Measurements from ENCODE around the gene EVPL. TPM values are rescaled to one million over a fixed set of nuclear protein-coding genes. Genes with fewer than 3 reads are reported as not detected.

Gene EVPL
- total and polyA plus RNA-seq, 10 of the 15 experiments (the other 5 are each of a cell fraction or from before 2014, with no cell fraction given), result 0.03 TPM; not detected in 9

DNA sequence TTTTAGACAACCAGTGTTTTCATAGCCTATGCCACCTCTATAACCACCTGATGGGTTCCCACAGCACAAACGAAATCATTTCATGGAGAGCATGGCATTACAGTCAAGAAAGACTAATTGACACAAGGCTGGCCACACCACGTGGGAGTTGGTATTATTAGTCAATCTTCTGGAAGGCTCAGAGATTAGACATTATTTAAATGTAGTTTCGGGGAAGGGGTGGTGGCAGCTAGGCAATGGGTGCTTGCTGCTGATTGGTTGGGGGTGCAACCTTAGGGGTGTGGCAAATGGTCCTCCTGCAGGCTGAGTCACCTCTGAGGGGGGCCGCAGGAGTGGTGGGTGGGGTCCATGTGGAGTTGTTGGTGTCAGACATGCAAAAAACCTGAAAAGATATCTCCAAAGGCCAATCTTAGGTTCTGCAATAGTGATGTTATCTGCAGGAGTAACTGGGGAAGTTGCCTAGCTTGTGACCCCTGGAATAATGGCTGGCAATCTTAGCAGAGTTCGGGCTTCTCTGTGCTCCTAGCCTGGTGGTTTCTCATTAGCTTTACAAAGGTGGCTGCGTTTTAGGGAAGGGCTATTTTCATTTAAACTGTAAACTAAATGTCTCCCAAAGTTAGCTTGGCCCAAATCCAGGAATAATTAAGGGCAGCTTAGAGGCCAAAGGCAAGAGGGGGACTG is 43.5 kb downstream of the EVPL start:
- TF ChIP-seq NFIC (IDR thresholded peaks at IDR 0.05; ENCODE audit: low read depth, low read length) (no peak), RUNX3 (IDR thresholded peaks at IDR 0.05; ENCODE audit: low read length) (no peak), GABPA (IDR thresholded peaks at IDR 0.05; ENCODE audit: low read depth) (no peak), ZNF207 (IDR thresholded peaks at IDR 0.05; ENCODE audit: borderline replicate concordance) (no peak), CHD4 (IDR thresholded peaks at IDR 0.05) (no peak), ZNF622 (IDR thresholded peaks at IDR 0.05) (no peak), PAX8 (IDR thresholded peaks at IDR 0.05) (no peak), TCF3 (IDR thresholded peaks at IDR 0.05; ENCODE audit: borderline replicate concordance, insufficient read depth, low read depth, low read length) (no peak), TARDBP (IDR thresholded peaks at IDR 0.05; ENCODE audit: borderline replicate concordance) (no peak)
- TF ChIP-seq, protein P1, sequence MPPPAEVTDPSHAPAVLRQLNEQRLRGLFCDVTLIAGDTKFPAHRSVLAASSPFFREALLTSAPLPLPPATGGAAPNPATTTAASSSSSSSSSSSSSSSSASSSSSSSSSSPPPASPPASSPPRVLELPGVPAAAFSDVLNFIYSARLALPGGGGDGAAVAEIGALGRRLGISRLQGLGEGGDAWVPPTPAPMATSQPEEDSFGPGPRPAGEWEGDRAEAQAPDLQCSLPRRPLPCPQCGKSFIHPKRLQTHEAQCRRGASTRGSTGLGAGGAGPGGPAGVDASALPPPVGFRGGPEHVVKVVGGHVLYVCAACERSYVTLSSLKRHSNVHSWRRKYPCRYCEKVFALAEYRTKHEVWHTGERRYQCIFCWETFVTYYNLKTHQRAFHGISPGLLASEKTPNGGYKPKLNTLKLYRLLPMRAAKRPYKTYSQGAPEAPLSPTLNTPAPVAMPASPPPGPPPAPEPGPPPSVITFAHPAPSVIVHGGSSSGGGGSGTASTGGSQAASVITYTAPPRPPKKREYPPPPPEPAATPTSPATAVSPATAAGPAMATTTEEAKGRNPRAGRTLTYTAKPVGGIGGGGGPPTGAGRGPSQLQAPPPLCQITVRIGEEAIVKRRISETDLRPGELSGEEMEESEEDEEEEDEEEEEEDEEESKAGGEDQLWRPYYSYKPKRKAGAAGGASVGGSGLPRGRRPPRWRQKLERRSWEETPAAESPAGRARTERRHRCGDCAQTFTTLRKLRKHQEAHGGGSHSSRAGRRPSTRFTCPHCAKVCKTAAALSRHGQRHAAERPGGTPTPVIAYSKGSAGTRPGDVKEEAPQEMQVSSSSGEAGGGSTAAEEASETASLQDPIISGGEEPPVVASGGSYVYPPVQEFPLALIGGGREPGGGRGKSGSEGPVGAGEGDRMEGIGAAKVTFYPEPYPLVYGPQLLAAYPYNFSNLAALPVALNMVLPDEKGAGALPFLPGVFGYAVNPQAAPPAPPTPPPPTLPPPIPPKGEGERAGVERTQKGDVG (CRISPR knock-in tag; IDR thresholded peaks at IDR 0.05), result no peak
- TF ChIP-seq, protein P2, sequence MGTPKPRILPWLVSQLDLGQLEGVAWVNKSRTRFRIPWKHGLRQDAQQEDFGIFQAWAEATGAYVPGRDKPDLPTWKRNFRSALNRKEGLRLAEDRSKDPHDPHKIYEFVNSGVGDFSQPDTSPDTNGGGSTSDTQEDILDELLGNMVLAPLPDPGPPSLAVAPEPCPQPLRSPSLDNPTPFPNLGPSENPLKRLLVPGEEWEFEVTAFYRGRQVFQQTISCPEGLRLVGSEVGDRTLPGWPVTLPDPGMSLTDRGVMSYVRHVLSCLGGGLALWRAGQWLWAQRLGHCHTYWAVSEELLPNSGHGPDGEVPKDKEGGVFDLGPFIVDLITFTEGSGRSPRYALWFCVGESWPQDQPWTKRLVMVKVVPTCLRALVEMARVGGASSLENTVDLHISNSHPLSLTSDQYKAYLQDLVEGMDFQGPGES (IDR thresholded peaks at IDR 0.05), result no peak
- TF ChIP-seq, protein P3, sequence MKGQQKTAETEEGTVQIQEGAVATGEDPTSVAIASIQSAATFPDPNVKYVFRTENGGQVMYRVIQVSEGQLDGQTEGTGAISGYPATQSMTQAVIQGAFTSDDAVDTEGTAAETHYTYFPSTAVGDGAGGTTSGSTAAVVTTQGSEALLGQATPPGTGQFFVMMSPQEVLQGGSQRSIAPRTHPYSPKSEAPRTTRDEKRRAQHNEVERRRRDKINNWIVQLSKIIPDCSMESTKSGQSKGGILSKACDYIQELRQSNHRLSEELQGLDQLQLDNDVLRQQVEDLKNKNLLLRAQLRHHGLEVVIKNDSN (IDR thresholded peaks at IDR 0.05; ENCODE audit: borderline replicate concordance, extremely low read length, insufficient read depth, low read depth, low read length), result no peak
- H2AFZ ChIP-seq (ENCODE audit: control insufficient read depth, low read depth, low read length), result no peak overlapping the region
- FAIRE-seq (no peak), ATAC-seq (no peak), DNase-seq (ENCODE audit: low read depth, low spot score) (no peak)
- H3K4me2 ChIP-seq (ENCODE audit: control insufficient read depth, insufficient read depth), result no peak overlapping the region
- no peak overlapping the region for H3K4me3 ChIP-seq
- POLR2A ChIA-PET, result interaction anchor here (0.7 to 1.9 kb wide), 4 partner anchors 8 to 22 kb away, joined by 3 to 6 read pairs (median 3); no protein-coding TSS in a partner anchor
- H3K27me3 ChIP-seq (replicated peaks in 1 of 2; ENCODE audit: control insufficient read depth in 2 of 2, insufficient read depth in 2 of 2, low read length in 1 of 2), result no peaks in the 10 kb centered on the region
- H3K79me2 ChIP-seq (ENCODE audit: control insufficient read depth, insufficient read depth, low read length), result peaks cover 16% of the 10 kb centered on the region
- RAD21 ChIA-PET (ENCODE audit: unreplicated experiment), result no interaction called here
- no peaks in the 10 kb centered on the region for H3K9me3 ChIP-seq (replicated peaks; ENCODE audit: control insufficient read depth, insufficient read depth, low read length)
- H3K4me1 ChIP-seq (ENCODE audit: control insufficient read depth, insufficient read depth, low read length), result peaks cover 6% of the 10 kb centered on the region
- H3K36me3 ChIP-seq (ENCODE audit: control insufficient read depth in 2 of 2, insufficient read depth in 2 of 2, low read length in 1 of 2), result no peaks in the 10 kb centered on the region
- in situ Hi-C loops (cut with MboI), result no loop called here
- intact Hi-C loops (cut with micrococcal nuclease; ENCODE audit: unreplicated experiment), result no loop called here
- 51% methylated on average over 6 of the region's 6 CpGs for WGBS (ENCODE audit: insufficient coverage, insufficient replicate concordance, low lambda C conversion rate, missing lambda C conversion rate)
- H4K20me1 ChIP-seq (ENCODE audit: control insufficient read depth, insufficient read depth), result no peaks in the 10 kb centered on the region
- SMC1A ChIA-PET (ENCODE audit: uncharacterized antibody, unreplicated experiment), result interaction anchor here (1.2 kb wide), 2 partner anchors 19 to 22 kb away, joined by 4 to 6 read pairs; no protein-coding TSS in a partner anchor
- H3K9ac ChIP-seq (ENCODE audit: control insufficient read depth, insufficient read depth, low read length), result no peak overlapping the region
- H3K27ac ChIP-seq (ENCODE audit: control insufficient read depth, insufficient read depth), result no peak overlapping the region
- CTCF ChIA-PET, result interaction anchor here (0.9 kb wide), 1 partner anchor 16 kb away, joined by 6 read pairs; the partner anchor contains the start of gene CDK3
- no TSS peak for BruUV-seq (replicated peaks)

Data from GM12878 (cell line).